Suprapubic skin (tissue), 3 donors: ENCODE measurements around the gene BCS1L.

Experiments
- POLR2AphosphoS5 ChIP-seq, 3 donors: sonication (generic); formaldehyde crosslinking; IDR thresholded peaks; one replicate each; pipeline ENCODE4 v1.6.1; 2017; ENCODE audit warnings: antibody characterized with exemption in 3 of 3
- TF ChIP-seq, protein P1 (sequence below), 2 donors: fragments of 200-600 bp in 1 of 2; fragments of 450-650 bp in 1 of 2; sonication (generic) in 1 of 2; IDR thresholded peaks; one replicate each; pipeline ENCODE4 v1.5.1; 2016 to 2019; ENCODE audit warnings: antibody characterized with exemption in 2 of 2, mild to moderate bottlenecking in 1 of 2, moderate library complexity in 1 of 2

GRCh38 chr2:218679119-218679518, 19.6 kb downstream of the BCS1L start:
- TF ChIP-seq, protein P1, sequence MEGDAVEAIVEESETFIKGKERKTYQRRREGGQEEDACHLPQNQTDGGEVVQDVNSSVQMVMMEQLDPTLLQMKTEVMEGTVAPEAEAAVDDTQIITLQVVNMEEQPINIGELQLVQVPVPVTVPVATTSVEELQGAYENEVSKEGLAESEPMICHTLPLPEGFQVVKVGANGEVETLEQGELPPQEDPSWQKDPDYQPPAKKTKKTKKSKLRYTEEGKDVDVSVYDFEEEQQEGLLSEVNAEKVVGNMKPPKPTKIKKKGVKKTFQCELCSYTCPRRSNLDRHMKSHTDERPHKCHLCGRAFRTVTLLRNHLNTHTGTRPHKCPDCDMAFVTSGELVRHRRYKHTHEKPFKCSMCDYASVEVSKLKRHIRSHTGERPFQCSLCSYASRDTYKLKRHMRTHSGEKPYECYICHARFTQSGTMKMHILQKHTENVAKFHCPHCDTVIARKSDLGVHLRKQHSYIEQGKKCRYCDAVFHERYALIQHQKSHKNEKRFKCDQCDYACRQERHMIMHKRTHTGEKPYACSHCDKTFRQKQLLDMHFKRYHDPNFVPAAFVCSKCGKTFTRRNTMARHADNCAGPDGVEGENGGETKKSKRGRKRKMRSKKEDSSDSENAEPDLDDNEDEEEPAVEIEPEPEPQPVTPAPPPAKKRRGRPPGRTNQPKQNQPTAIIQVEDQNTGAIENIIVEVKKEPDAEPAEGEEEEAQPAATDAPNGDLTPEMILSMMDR (IDR thresholded peaks at IDR 0.05), result no peak
- no peak for TF ChIP-seq POLR2AphosphoS5 (IDR thresholded peaks at IDR 0.05)
